ENCODE measurements around the gene SREBF2. TPM values are rescaled to one million over a fixed set of nuclear protein-coding genes. Genes with fewer than 3 reads are reported as not detected.

Gene SREBF2
- total and polyA plus RNA-seq, 2 of the 8 experiments (the other 6 are each of a cell fraction or from before 2014, with no cell fraction given) = 125 to 144 TPM

DNA sequence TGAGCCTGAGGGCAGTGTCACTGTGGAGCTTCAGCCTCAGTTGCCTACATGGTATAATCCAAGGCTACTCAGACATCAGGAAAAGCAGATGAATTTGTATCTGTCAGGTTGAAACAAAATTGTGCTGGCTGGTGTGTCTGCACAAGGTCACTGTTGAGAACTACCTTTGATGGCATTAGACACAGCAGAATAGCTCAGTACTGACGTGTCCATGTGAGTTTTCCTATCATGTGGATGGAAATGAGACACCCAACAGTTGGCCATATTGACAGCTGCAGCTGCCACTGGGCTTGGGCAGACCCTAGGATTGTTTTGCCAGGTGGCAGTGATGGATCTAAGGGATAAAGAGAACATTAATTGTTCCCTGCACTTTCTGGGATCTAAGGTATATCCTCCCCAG, 16.7 kb upstream of the SREBF2 start:
- Histone ChIP-seq H4K20me1 (replicated peaks in 1 of 2; ENCODE audit: control insufficient read depth in 1 of 2, insufficient read depth in 2 of 2, low read length in 2 of 2) (peaks cover 0 to 9% of the 10 kb centered on the region in 2 experiments), H2BK120ac (replicated peaks; ENCODE audit: low read depth, low read length) (no peak overlapping the region), H3K36me3 (ENCODE audit: control insufficient read depth in 2 of 4, insufficient read depth in 4 of 4, low read length in 3 of 4) (peaks cover 0 to 25% (median 7%) of the 10 kb centered on the region in 4 experiments; a peak in 6 of 8 replicates), H3K27me3 (replicated peaks in 1 of 4; ENCODE audit: control insufficient read depth in 3 of 4, extremely low read depth in 1 of 4, insufficient read depth in 3 of 4, low read length in 3 of 4) (no peaks in the 10 kb centered on the region; a peak in 1 of 7 replicates), H3K79me1 (ENCODE audit: low read depth, low read length) (peaks cover 3% of the 10 kb centered on the region; the same call in 1 of the 2 replicates), H3K4me3 (ENCODE audit: extremely low read depth in 1 of 4, insufficient read depth in 2 of 4, low read depth in 3 of 4, low read length in 4 of 4) (no peak overlapping the region), H3K18ac (ENCODE audit: extremely low read depth, low read length) (no peak overlapping the region), H3K27ac (ENCODE audit: low read depth, low read length) (no peak overlapping the region), H3K4me1 (replicated peaks in 1 of 4; ENCODE audit: control insufficient read depth in 3 of 4, insufficient read depth in 4 of 4, low read length in 3 of 4) (no peaks in the 10 kb centered on the region), H2BK20ac (ENCODE audit: low read length) (no peak overlapping the region), H3K23me2 (ENCODE audit: low read depth, low read length) (no peaks in the 10 kb centered on the region), H3K9me3 (ENCODE audit: insufficient read depth in 2 of 2, low read depth in 1 of 2, low read length in 1 of 2) (no peaks in the 10 kb centered on the region), H2BK12ac (ENCODE audit: low read depth, low read length) (no peak overlapping the region), H3K4me2 (ENCODE audit: insufficient read depth in 1 of 2, low read depth in 2 of 2, low read length in 2 of 2) (no peak overlapping the region), H3K23ac (ENCODE audit: insufficient read length) (no peak overlapping the region), H2BK15ac (ENCODE audit: low read length) (no peak overlapping the region), H2BK5ac (ENCODE audit: low read depth, low read length) (no peak overlapping the region), H3K4ac (replicated peaks; ENCODE audit: insufficient read length, low read depth, low read length) (no peak overlapping the region), H2AK5ac (ENCODE audit: low read depth, low read length) (no peak overlapping the region), H3K56ac (replicated peaks; ENCODE audit: insufficient read length, low read depth, low read length) (no peak overlapping the region), H4K5ac (ENCODE audit: insufficient read length, low read depth, low read length) (no peak overlapping the region), H3K79me2 (ENCODE audit: control insufficient read depth in 1 of 2, insufficient read depth in 2 of 2, low read length in 2 of 2) (no peaks in the 10 kb centered on the region), H3K14ac (ENCODE audit: insufficient read length) (no peak overlapping the region), H4K8ac (ENCODE audit: extremely low read depth, insufficient read depth, low read length) (no peak overlapping the region), H2AFZ (ENCODE audit: low read length) (no peak overlapping the region), H4K91ac (replicated peaks; ENCODE audit: insufficient read length, low read length) (no peak overlapping the region), H3K9ac (replicated peaks in 1 of 4; ENCODE audit: extremely low read depth in 1 of 4, low read depth in 3 of 4, low read length in 3 of 4) (no peak overlapping the region)
- no peak for DNase-seq (ENCODE audit: low read depth in 1 of 2, low spot score in 2 of 2)
- no peak for TF ChIP-seq POLR2AphosphoS5 (IDR thresholded peaks at IDR 0.05; ENCODE audit: low read depth, low read length)
- no peak for TF ChIP-seq PHF8 (conservative IDR thresholded peaks at IDR 0.05; ENCODE audit: low read depth, low read length)
- no peak for TF ChIP-seq NRF1 (IDR thresholded peaks at IDR 0.05; ENCODE audit: low read depth, low read length)
- no peak for TF ChIP-seq SRF (IDR thresholded peaks at IDR 0.05; ENCODE audit: low read depth, low read length)
- no peak for TF ChIP-seq RNF2 (IDR thresholded peaks at IDR 0.05; ENCODE audit: borderline replicate concordance, low read depth, low read length, missing control alignments, poor library complexity, severe bottlenecking)
- TF ChIP-seq TEAD4 (IDR thresholded peaks at IDR 0.05; ENCODE audit: low read depth, low read length) = no peak
- no peak for TF ChIP-seq CHD1 (IDR thresholded peaks at IDR 0.05; ENCODE audit: low read depth, low read length)
- no peak for TF ChIP-seq KDM1A (IDR thresholded peaks at IDR 0.05; ENCODE audit: borderline replicate concordance, low read length)
- no peak for TF ChIP-seq RBBP5 (IDR thresholded peaks at IDR 0.05; ENCODE audit: borderline replicate concordance, low read depth, low read length)
- no peak for TF ChIP-seq RXRA (IDR thresholded peaks at IDR 0.05; ENCODE audit: insufficient read depth, low read depth, low read length)
- TF ChIP-seq ZNF274 (IDR thresholded peaks at IDR 0.05; ENCODE audit: borderline replicate concordance, extremely low read depth, low read length) = no peak
- ChIA-PET CTCF (ENCODE audit: partially characterized antibody) (interaction anchor here (0.7 kb wide), 1 partner anchor 70 kb away, joined by 3 read pairs; no protein-coding TSS in a partner anchor), POLR2A (ENCODE audit: partially characterized antibody) (no interaction called here)
- WGBS, 2 experiments (ENCODE audit: extremely low coverage in 1 of 2, insufficient coverage in 1 of 2, insufficient read length in 1 of 2, insufficient replicate concordance in 2 of 2, low coverage in 1 of 2, low lambda C conversion rate in 2 of 2, missing lambda C conversion rate in 1 of 2) = 93% methylated on average over 1 of the region's 1 CpG; no CpG with 5 or more reads in 1 of the 2 experiments
- FAIRE-seq = no peak

Data from H1 (cell line).